H1 (cell line): ENCODE data around the gene CIC. TPM values are rescaled to one million over a fixed set of nuclear protein-coding genes. Genes with fewer than 3 reads are reported as not detected.

Experiments used
- CTCF ChIA-PET: fragments of 300-600 bp; sonication (Branson Sonifier 250); formaldehyde crosslinking; loops from one replicate; lab custom pipeline; 2021; ENCODE audit not compliant: partially characterized antibody; lab: Charles Lee
- POLR2A ChIA-PET: fragments of 300-600 bp; sonication (Branson Sonifier 250); formaldehyde crosslinking; loops from one replicate; lab custom pipeline; 2021; ENCODE audit warnings: inconsistent platforms; ENCODE audit not compliant: partially characterized antibody; lab: Charles Lee
- DNase-seq, 2 experiments: peaks; one replicate each; pipeline versions ENCODE4 v3.0.0 to v3.0.0-alpha.2; 2010 to 2022; ENCODE audit warnings: low spot score in 2 of 2, low read depth in 1 of 2, mixed read lengths in 1 of 2
- FAIRE-seq: peaks from 2 replicates; lab custom pipeline; 2011; peaks lifted over from hg19 to GRCh38; lab: Jason Lieb, UNC
- H2AFZ ChIP-seq: 2 replicates; pipeline ENCODE4 v1.8.1; 2012; ENCODE audit warnings: low read length, inconsistent platforms
- H2AK5ac ChIP-seq: 2 replicates; pipeline ENCODE4 v1.6.1; 2013; ENCODE audit warnings: low read depth, low read length
- H2BK120ac ChIP-seq: replicated peaks from 2 replicates; pipeline ENCODE3; 2013; ENCODE audit warnings: low read depth, low read length, inconsistent platforms
- H2BK12ac ChIP-seq: 2 replicates; pipeline ENCODE4 v1.6.1; 2013; ENCODE audit warnings: low read depth, low read length
- H2BK15ac ChIP-seq: 2 replicates; pipeline ENCODE4 v1.6.1; 2013; ENCODE audit warnings: low read length
- H2BK20ac ChIP-seq: 2 replicates; pipeline ENCODE4 v1.6.1; 2013; ENCODE audit warnings: low read length
- H2BK5ac ChIP-seq: 2 replicates; pipeline ENCODE4 v1.6.1; 2013; ENCODE audit warnings: low read depth, low read length
- H3K14ac ChIP-seq: 2 replicates; pipeline ENCODE4 v1.6.1; 2013; ENCODE audit warnings: inconsistent platforms; ENCODE audit not compliant: insufficient read length
- H3K18ac ChIP-seq: 2 replicates; pipeline ENCODE4 v1.6.1; 2013; ENCODE audit warnings: low read length; ENCODE audit errors: extremely low read depth
- H3K23ac ChIP-seq: 2 replicates; pipeline ENCODE4 v1.6.1; 2013; ENCODE audit warnings: inconsistent platforms; ENCODE audit not compliant: insufficient read length
- H3K23me2 ChIP-seq: 2 replicates; pipeline ENCODE4 v1.6.1; 2013; ENCODE audit warnings: low read depth, low read length
- H3K27ac ChIP-seq: 2 replicates; pipeline ENCODE4 v1.6.1; 2011; ENCODE audit warnings: low read depth, low read length, inconsistent platforms
- H3K27me3 ChIP-seq, 4 experiments: replicated peaks in 1 of 4; 1 replicate in 1 of 4; 2 replicates in 3 of 4; pipeline versions ENCODE4 v1.6.1 to v1.8.1; 2011 to 2013; ENCODE audit warnings: low read length in 3 of 4, mild to moderate bottlenecking in 3 of 4, inconsistent platforms in 2 of 4, mixed read lengths in 2 of 4, moderate library complexity in 1 of 4; ENCODE audit not compliant: control insufficient read depth in 3 of 4, insufficient read depth in 3 of 4; ENCODE audit errors: extremely low read depth in 1 of 4
- H3K36me3 ChIP-seq, 4 experiments: 2 replicates each; pipeline versions ENCODE4 v1.6.1 to v1.8.1; 2011 to 2013; ENCODE audit warnings: mild to moderate bottlenecking in 4 of 4, low read length in 3 of 4, moderate library complexity in 2 of 4, control low read depth in 1 of 4, inconsistent platforms in 1 of 4; ENCODE audit not compliant: insufficient read depth in 4 of 4, control insufficient read depth in 2 of 4
- H3K4ac ChIP-seq: replicated peaks from 2 replicates; pipeline ENCODE3; 2013; ENCODE audit warnings: low read length, low read depth, mixed read lengths, inconsistent platforms; ENCODE audit not compliant: insufficient read length
- H3K4me1 ChIP-seq, 4 experiments: replicated peaks in 1 of 4; 1 replicate in 1 of 4; 2 replicates in 3 of 4; pipeline versions ENCODE4 v1.6.1 to v1.8.1; 2011 to 2013; ENCODE audit warnings: low read length in 3 of 4, inconsistent platforms in 2 of 4, mixed read lengths in 1 of 4; ENCODE audit not compliant: insufficient read depth in 4 of 4, control insufficient read depth in 3 of 4
- H3K4me2 ChIP-seq, 2 experiments: 2 replicates each; pipeline versions ENCODE4 v1.6.1 to v1.8.1; 2011 to 2013; ENCODE audit warnings: low read depth in 2 of 2, low read length in 2 of 2, control low read depth in 1 of 2, inconsistent platforms in 1 of 2, mild to moderate bottlenecking in 1 of 2; ENCODE audit not compliant: insufficient read depth in 1 of 2
- H3K4me3 ChIP-seq, 4 experiments: fragments of 200-600, 300-600 bp in 1 of 4; sonication (generic), shearing (Covaris generic), sonication (Bioruptor Twin) in 1 of 4; 2 replicates each; pipeline versions ENCODE4 v1.5.1 to v1.8.1; 2011 to 2016; ENCODE audit warnings: low read length in 4 of 4, low read depth in 3 of 4, control low read depth in 2 of 4, inconsistent platforms in 2 of 4, mild to moderate bottlenecking in 2 of 4, mixed read lengths in 1 of 4, moderate library complexity in 1 of 4; ENCODE audit not compliant: insufficient read depth in 2 of 4; ENCODE audit errors: extremely low read depth in 1 of 4
- H3K56ac ChIP-seq: replicated peaks from 2 replicates; pipeline ENCODE3; 2013; ENCODE audit warnings: low read depth, mild to moderate bottlenecking, mixed read lengths, low read length, inconsistent platforms; ENCODE audit not compliant: insufficient read length
- H3K79me1 ChIP-seq: 2 replicates; pipeline ENCODE4 v1.6.1; 2013; ENCODE audit warnings: low read depth, low read length, control low read depth
- H3K79me2 ChIP-seq, 2 experiments: 2 replicates each; pipeline versions ENCODE4 v1.6.1 to v1.8.1; 2012 to 2013; ENCODE audit warnings: low read length in 2 of 2, mild to moderate bottlenecking in 2 of 2, inconsistent platforms in 1 of 2; ENCODE audit not compliant: insufficient read depth in 2 of 2, control insufficient read depth in 1 of 2
- H3K9ac ChIP-seq, 4 experiments: replicated peaks in 1 of 4; 1 replicate in 1 of 4; 2 replicates in 3 of 4; pipeline versions ENCODE4 v1.6.1 to v1.8.1; 2011 to 2013; ENCODE audit warnings: low read depth in 3 of 4, low read length in 3 of 4, control low read depth in 2 of 4, mild to moderate bottlenecking in 2 of 4, moderate library complexity in 2 of 4, inconsistent platforms in 1 of 4; ENCODE audit errors: extremely low read depth in 1 of 4
- H3K9me3 ChIP-seq, 2 experiments: 2 replicates each; pipeline versions ENCODE4 v1.6.1 to v1.8.1; 2012 to 2013; ENCODE audit warnings: mild to moderate bottlenecking in 2 of 2, moderate library complexity in 2 of 2, control low read depth in 1 of 2, inconsistent platforms in 1 of 2, low read depth in 1 of 2, low read length in 1 of 2, mixed read lengths in 1 of 2; ENCODE audit not compliant: insufficient read depth in 2 of 2
- H4K20me1 ChIP-seq, 2 experiments: replicated peaks in 1 of 2; 2 replicates each; pipeline versions ENCODE3 to v1.8.1; 2011 to 2013; ENCODE audit warnings: inconsistent platforms in 2 of 2, low read length in 2 of 2, mild to moderate bottlenecking in 1 of 2; ENCODE audit not compliant: insufficient read depth in 2 of 2, control insufficient read depth in 1 of 2
- H4K5ac ChIP-seq: 2 replicates; pipeline ENCODE4 v1.6.1; 2013; ENCODE audit warnings: low read length, low read depth, mixed read lengths, inconsistent platforms; ENCODE audit not compliant: insufficient read length
- H4K8ac ChIP-seq: 2 replicates; pipeline ENCODE4 v1.8.0; 2013; ENCODE audit warnings: mild to moderate bottlenecking, moderate library complexity, low read length, inconsistent platforms; ENCODE audit not compliant: insufficient read depth; ENCODE audit errors: extremely low read depth
- H4K91ac ChIP-seq: replicated peaks from 2 replicates; pipeline ENCODE3; 2013; ENCODE audit warnings: low read length, mixed read lengths, inconsistent platforms; ENCODE audit not compliant: insufficient read length
- CREB1 ChIP-seq: IDR thresholded peaks from 2 replicates; pipeline ENCODE4 v1.6.1; 2012; ENCODE audit warnings: inconsistent platforms
- EP300 ChIP-seq, 2 experiments: IDR thresholded peaks; 1 replicate in 1 of 2; 2 replicates in 1 of 2; pipeline ENCODE4 v1.6.1; 2011 to 2012; ENCODE audit warnings: low read depth in 2 of 2, low read length in 2 of 2, mild to moderate bottlenecking in 2 of 2, borderline replicate concordance in 1 of 2, inconsistent platforms in 1 of 2, moderate library complexity in 1 of 2
- HDAC6 ChIP-seq: IDR thresholded peaks from one replicate; pipeline ENCODE4 v1.7.1; 2012; ENCODE audit warnings: low read depth, mild to moderate bottlenecking, inconsistent platforms, low read length, moderate library complexity
- JUND ChIP-seq: IDR thresholded peaks from 2 replicates; pipeline ENCODE4 v1.6.1; 2011; ENCODE audit warnings: mild to moderate bottlenecking, improper control_type of control experiment, low read length
- MAX ChIP-seq: IDR thresholded peaks from 2 replicates; pipeline ENCODE4 v1.6.1; 2012; ENCODE audit warnings: inconsistent platforms
- POU5F1 ChIP-seq: IDR thresholded peaks from 2 replicates; pipeline ENCODE4 v1.6.1; 2011; ENCODE audit warnings: low read depth, mild to moderate bottlenecking, low read length, moderate library complexity
- RAD21 ChIP-seq, 2 experiments: IDR thresholded peaks in 1 of 2; conservative IDR thresholded peaks in 1 of 2; 2 replicates each; pipeline ENCODE4 v1.6.1; 2011; ENCODE audit warnings: low read depth in 2 of 2, low read length in 2 of 2, improper control_type of control experiment in 1 of 2, inconsistent platforms in 1 of 2, mild to moderate bottlenecking in 1 of 2, moderate library complexity in 1 of 2
- RNF2 ChIP-seq: fragments of 200-900, 300-1000 bp; sonication (generic); IDR thresholded peaks from 2 replicates; pipeline ENCODE4 v1.7.1; 2016; ENCODE audit warnings: borderline replicate concordance, low read depth, mild to moderate bottlenecking, antibody characterized with exemption, low read length; ENCODE audit not compliant: poor library complexity, severe bottlenecking; ENCODE audit errors: missing control alignments
- RXRA ChIP-seq: IDR thresholded peaks from 2 replicates; pipeline ENCODE4 v1.6.1; 2011; ENCODE audit warnings: low read depth, mild to moderate bottlenecking, low read length, moderate library complexity; ENCODE audit not compliant: insufficient read depth
- USF2 ChIP-seq: IDR thresholded peaks from 2 replicates; pipeline ENCODE4 v1.6.1; 2011; ENCODE audit warnings: low read length, improper control_type of control experiment
- WGBS, 2 experiments: shearing (Covaris generic) in 1 of 2; methylation state at CpG; one replicate each; pipeline versions ENCODE4 v1.1.6 to v1.1.7; 2013 to 2015; ENCODE audit warnings: low lambda C conversion rate in 2 of 2, mixed read lengths in 2 of 2, inconsistent platforms in 1 of 2, low coverage in 1 of 2, missing lambda C conversion rate in 1 of 2; ENCODE audit not compliant: insufficient replicate concordance in 2 of 2, insufficient coverage in 1 of 2, insufficient read length in 1 of 2; ENCODE audit errors: extremely low coverage in 1 of 2, missing lambda C conversion rate in 1 of 2; 5-methylcytosine and 5-hydroxymethylcytosine counted together
- polyA plus RNA-seq, 7 experiments: library from polyadenylated mRNA; depleted of rRNA in 3 of 7; stranded (reverse) in 5 of 7; unstranded in 2 of 7; fragments of >200 nt in 5 of 7; fragments of 200-250 nt in 2 of 7; gene quantifications; 1 replicate in 5 of 7; 2 replicates in 1 of 7; 4 replicates in 1 of 7; pipeline versions ENCODE4 v1.2.1 to v1.2.3, GENCODE V29; 2011 to 2013; ENCODE audit warnings: missing spikeins in 2 of 7, mixed read lengths in 2 of 7
- total RNA-seq: library from RNA; stranded (reverse); fragmentation: NEBNext Ultra II Directional; extraction: Animal tissue kit (Norgen Biotek cat#: 25700); gene quantifications from 2 replicates; pipeline ENCODE4 v1.2.1, GENCODE V29; 2021

Gene CIC
- total and polyA plus RNA-seq, 2 of the 8 experiments (the other 6 are each of a cell fraction or from before 2014, with no cell fraction given) = 13.2 to 43.6 TPM

- Histone ChIP-seq H2AFZ (no peak overlapping the region), H3K79me2 (no peaks in the 10 kb centered on the region), H3K9me3 (no peaks in the 10 kb centered on the region), H2BK15ac (no peak overlapping the region), H3K4ac (no peak overlapping the region), H4K8ac (no peak overlapping the region), H3K23ac (no peak overlapping the region), H3K4me3 (no peak overlapping the region), H4K20me1 (peaks cover 13 to 30% of the 10 kb centered on the region in 2 experiments), H2BK12ac (no peak overlapping the region), H3K27me3 (no peaks in the 10 kb centered on the region), H3K56ac (no peak overlapping the region), H4K5ac (no peak overlapping the region), H2BK120ac (no peak overlapping the region), H2BK5ac (no peak overlapping the region), H3K18ac (no peak overlapping the region), H3K36me3 (peaks cover 8 to 57% (median 34%) of the 10 kb centered on the region in 4 experiments; a peak in 6 of 8 replicates), H3K14ac (no peak overlapping the region), H3K23me2 (no peaks in the 10 kb centered on the region), H3K4me1 (no peaks in the 10 kb centered on the region), H4K91ac (no peak overlapping the region), H2AK5ac (no peak overlapping the region), H3K4me2 (no peak overlapping the region), H2BK20ac (no peak overlapping the region), H3K9ac (no peak overlapping the region), H3K27ac (no peak overlapping the region), H3K79me1 (peaks cover 2% of the 10 kb centered on the region)
- FAIRE-seq (no peak), DNase-seq (no peak)
- 95% methylated on average over 6 of the region's 6 CpGs; no CpG with 5 or more reads in 1 of the 2 experiments for WGBS, 2 experiments
- ChIA-PET POLR2A (interaction anchor here (0.5 to 4.5 kb wide), 7 partner anchors 7 to 416 kb away, joined by 3 to 21 read pairs (median 7); partner anchors contain the start of genes DEDD2 and ZNF526), CTCF (interaction anchor here (0.9 to 1.7 kb wide), 7 partner anchors 9 to 125 kb away, joined by 3 to 6 read pairs (median 4); partner anchors contain the start of gene ZNF526)
- TF ChIP-seq JUND (no peak), USF2 (no peak), EP300 (IDR thresholded peaks at IDR 0.05; ENCODE audit: borderline replicate concordance in 1 of 2, low read depth in 2 of 2, low read length in 2 of 2) (no peak), RNF2 (no peak), CREB1 (no peak), RAD21 (IDR thresholded peaks at IDR 0.05 in 1 of 2, conservative IDR thresholded peaks at IDR 0.05 in 1 of 2; ENCODE audit: low read depth in 2 of 2, low read length in 2 of 2) (no peak), POU5F1 (no peak), MAX (no peak), RXRA (no peak), HDAC6 (no peak)
Measured at GRCh38 chr19:42233678-42234292, 35.3 kb upstream of the CIC start.
